Measurements from ENCODE around the gene SEMA6C.

GRCh38 chr1:151167116-151167515 lies 20.7 kb upstream of the SEMA6C start:
- TF ChIP-seq, protein P1, sequence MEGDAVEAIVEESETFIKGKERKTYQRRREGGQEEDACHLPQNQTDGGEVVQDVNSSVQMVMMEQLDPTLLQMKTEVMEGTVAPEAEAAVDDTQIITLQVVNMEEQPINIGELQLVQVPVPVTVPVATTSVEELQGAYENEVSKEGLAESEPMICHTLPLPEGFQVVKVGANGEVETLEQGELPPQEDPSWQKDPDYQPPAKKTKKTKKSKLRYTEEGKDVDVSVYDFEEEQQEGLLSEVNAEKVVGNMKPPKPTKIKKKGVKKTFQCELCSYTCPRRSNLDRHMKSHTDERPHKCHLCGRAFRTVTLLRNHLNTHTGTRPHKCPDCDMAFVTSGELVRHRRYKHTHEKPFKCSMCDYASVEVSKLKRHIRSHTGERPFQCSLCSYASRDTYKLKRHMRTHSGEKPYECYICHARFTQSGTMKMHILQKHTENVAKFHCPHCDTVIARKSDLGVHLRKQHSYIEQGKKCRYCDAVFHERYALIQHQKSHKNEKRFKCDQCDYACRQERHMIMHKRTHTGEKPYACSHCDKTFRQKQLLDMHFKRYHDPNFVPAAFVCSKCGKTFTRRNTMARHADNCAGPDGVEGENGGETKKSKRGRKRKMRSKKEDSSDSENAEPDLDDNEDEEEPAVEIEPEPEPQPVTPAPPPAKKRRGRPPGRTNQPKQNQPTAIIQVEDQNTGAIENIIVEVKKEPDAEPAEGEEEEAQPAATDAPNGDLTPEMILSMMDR (conservative IDR thresholded peaks at IDR 0.05 in 1 of 2, IDR thresholded peaks at IDR 0.05 in 1 of 2; ENCODE audit: extremely low read depth in 1 of 2, insufficient read depth in 1 of 2, low read depth in 1 of 2, low read length in 2 of 2): no peak
- TF ChIP-seq EZH2 (IDR thresholded peaks at IDR 0.05; ENCODE audit: borderline replicate concordance, low read length): no peak
